GM12878 (cell line): ENCODE results near the gene MAZ. TPM values are rescaled to one million over a fixed set of nuclear protein-coding genes. Genes with fewer than 3 reads are reported as not detected.

Experiments used
- ATAC-seq: fragments of 200-7000 bp; cut with Tn5 transposase; 3 replicates; pipeline ENCODE4 v1.9.1; 2020; ENCODE audit warnings: mild to moderate bottlenecking, moderate library complexity
- BruUV-seq: library from RNA; stranded (reverse); fragments of 400-500 nt; replicated peaks from 2 replicates; lab custom pipeline; 2021; lab: Mats Ljungman, UMichigan
- CTCF ChIA-PET: fragments of 300-600 bp; sonication (Branson Sonifier 250); formaldehyde crosslinking; extraction: SDS; loops from one replicate; lab custom pipeline; 2021; ENCODE audit warnings: inconsistent platforms; lab: Yijun Ruan, JAX
- POLR2A ChIA-PET: fragments of 350-600 bp; formaldehyde crosslinking; extraction: SDS; loops from one replicate; lab custom pipeline; 2021; ENCODE audit warnings: inconsistent platforms; lab: Charles Lee
- RAD21 ChIA-PET: fragments of 300-600 bp; sonication (Branson Sonifier 250); formaldehyde crosslinking; loops from one replicate; lab custom pipeline; 2023; ENCODE audit warnings: antibody characterized with exemption; ENCODE audit not compliant: unreplicated experiment; lab: Charles Lee
- SMC1A ChIA-PET: fragments of 300-600 bp; sonication (Branson Sonifier 250); formaldehyde crosslinking; loops from one replicate; lab custom pipeline; 2023; ENCODE audit not compliant: unreplicated experiment, uncharacterized antibody; lab: Charles Lee
- DNase-seq: peaks from one replicate; pipeline ENCODE4 v3.0.0-alpha.2; 2011; ENCODE audit warnings: low read depth, low spot score
- FAIRE-seq: peaks from 3 replicates; lab custom pipeline; 2011; peaks lifted over from hg19 to GRCh38; lab: Jason Lieb, UNC
- H2AFZ ChIP-seq: 2 replicates; pipeline ENCODE4 v1.6.0; 2011; ENCODE audit warnings: low read depth, low read length, control low read depth; ENCODE audit not compliant: control insufficient read depth
- H3K27ac ChIP-seq: 2 replicates; pipeline ENCODE4 v1.5.1; 2011; ENCODE audit warnings: control low read depth; ENCODE audit not compliant: control insufficient read depth, insufficient read depth
- H3K27me3 ChIP-seq, 2 experiments: replicated peaks in 1 of 2; 2 replicates each; pipeline versions ENCODE4 v1.6.0 to v1.6.1; 2011; ENCODE audit warnings: low read length in 1 of 2; ENCODE audit not compliant: control insufficient read depth in 2 of 2, insufficient read depth in 2 of 2
- H3K36me3 ChIP-seq, 2 experiments: 2 replicates each; pipeline ENCODE4 v1.5.1; 2011; ENCODE audit warnings: low read length in 1 of 2; ENCODE audit not compliant: control insufficient read depth in 2 of 2, insufficient read depth in 2 of 2
- H3K4me1 ChIP-seq: 2 replicates; pipeline ENCODE4 v1.6.1; 2011; ENCODE audit warnings: mild to moderate bottlenecking, low read length, moderate library complexity, mixed read lengths; ENCODE audit not compliant: control insufficient read depth, insufficient read depth
- H3K4me2 ChIP-seq: 2 replicates; pipeline ENCODE4 v1.6.0; 2011; ENCODE audit warnings: control low read depth; ENCODE audit not compliant: control insufficient read depth, insufficient read depth
- H3K4me3 ChIP-seq: fragments of 200-600 bp; sonication (generic); 2 replicates; pipeline ENCODE4 v1.5.1; 2016
- H3K79me2 ChIP-seq: 2 replicates; pipeline ENCODE4 v1.6.0; 2011; ENCODE audit warnings: low read length; ENCODE audit not compliant: control insufficient read depth, insufficient read depth
- H3K9ac ChIP-seq: 2 replicates; pipeline ENCODE4 v1.8.0; 2011; ENCODE audit warnings: low read length, control low read depth, mixed read lengths; ENCODE audit not compliant: control insufficient read depth, insufficient read depth
- H3K9me3 ChIP-seq: replicated peaks from 3 replicates; pipeline ENCODE4 v1.5.1; 2011; ENCODE audit warnings: mild to moderate bottlenecking, low read length; ENCODE audit not compliant: control insufficient read depth, insufficient read depth
- H4K20me1 ChIP-seq: 2 replicates; pipeline ENCODE4 v1.6.0; 2011; ENCODE audit not compliant: control insufficient read depth, insufficient read depth
- BHLHE40 ChIP-seq, 2 experiments: fragments of 450-650 bp in 1 of 2; IDR thresholded peaks; 2 replicates each; pipeline ENCODE4 v1.6.1; 2011 to 2017; ENCODE audit warnings: low read depth in 2 of 2, borderline replicate concordance in 1 of 2, improper control_type of control experiment in 1 of 2, low read length in 1 of 2, mild to moderate bottlenecking in 1 of 2
- BMI1 ChIP-seq: fragments of 450-650 bp; IDR thresholded peaks from 2 replicates; pipeline ENCODE4 v1.6.1; 2016; ENCODE audit warnings: mild to moderate bottlenecking, moderate library complexity, borderline replicate concordance
- CBFB ChIP-seq: IDR thresholded peaks from 2 replicates; pipeline ENCODE4 v1.6.1; 2016; ENCODE audit warnings: antibody characterized with exemption, low read depth
- CHD1 ChIP-seq: IDR thresholded peaks from 2 replicates; pipeline ENCODE4 v1.6.1; 2012; ENCODE audit warnings: low read depth, low read length, improper control_type of control experiment
- E4F1 ChIP-seq: fragments of 450-650 bp; IDR thresholded peaks from 2 replicates; pipeline ENCODE4 v1.6.1; 2018; ENCODE audit warnings: borderline replicate concordance, mild to moderate bottlenecking; ENCODE audit not compliant: partially characterized antibody
- EZH2 ChIP-seq: IDR thresholded peaks from 2 replicates; pipeline ENCODE4 v1.6.1; 2012; ENCODE audit warnings: low read depth, mild to moderate bottlenecking, control low read depth, inconsistent platforms, low read length, borderline replicate concordance; ENCODE audit not compliant: control insufficient read depth
- JUND ChIP-seq: IDR thresholded peaks from 2 replicates; pipeline ENCODE4 v1.6.1; 2012; ENCODE audit warnings: low read depth, mild to moderate bottlenecking, low read length, improper control_type of control experiment, moderate library complexity
- MTA2 ChIP-seq: fragments of 450-650 bp; IDR thresholded peaks from 2 replicates; pipeline ENCODE4 v1.6.1; 2016; ENCODE audit warnings: low read depth, mild to moderate bottlenecking, moderate library complexity
- MXI1 ChIP-seq: fragments of 150-350 bp; IDR thresholded peaks from 2 replicates; pipeline ENCODE4 v1.6.1; 2011; ENCODE audit warnings: low read depth, mild to moderate bottlenecking, inconsistent platforms, low read length, improper control_type of control experiment
- TAF1 ChIP-seq: IDR thresholded peaks from 2 replicates; pipeline ENCODE4 v1.6.1; 2011; ENCODE audit warnings: mild to moderate bottlenecking, low read depth, low read length, borderline replicate concordance
- YY1 ChIP-seq: IDR thresholded peaks from 2 replicates; pipeline ENCODE4 v1.6.1; 2011; ENCODE audit warnings: low read depth, mild to moderate bottlenecking, low read length
- ZBED1 ChIP-seq: IDR thresholded peaks from 2 replicates; pipeline ENCODE4 v1.6.1; 2016; ENCODE audit warnings: borderline replicate concordance
- WGBS: methylation state at CpG from one replicate; pipeline ENCODE4 v1.1.6; 2016; ENCODE audit warnings: low lambda C conversion rate; ENCODE audit not compliant: insufficient replicate concordance, insufficient coverage; ENCODE audit errors: missing lambda C conversion rate; 5-methylcytosine and 5-hydroxymethylcytosine counted together
- in situ Hi-C: fragments of 300-500 bp; cut with MboI; formaldehyde crosslinking; loops from 9 replicates; pipeline ENCODE4 v1.14.3; 2018; ENCODE audit warnings: mixed read lengths
- intact Hi-C: fragments of 100-400 bp; cut with micrococcal nuclease; formaldehyde crosslinking; loops from one replicate; pipeline ENCODE4 v1.14.2; 2022; ENCODE audit not compliant: unreplicated experiment
- polyA plus RNA-seq, 11 experiments: library from polyadenylated mRNA; depleted of rRNA in 4 of 11; unstranded in 6 of 11; stranded (reverse) in 5 of 11; fragments of >200 nt; fragmentation: Nextera tagmentation in 4 of 11; fragmentation: Illumina TruSeq in 1 of 11; extraction: Ambion mirVana in 4 of 11; extraction: Trizol in 1 of 11; gene quantifications; 1 replicate in 1 of 11; 2 replicates in 10 of 11; pipeline versions ENCODE4 v1.2.1 to v1.2.3, GENCODE V29; 2011 to 2016; ENCODE audit warnings: inconsistent platforms in 2 of 11, missing spikeins in 2 of 11, low read depth in 1 of 11
- total RNA-seq, 4 experiments: library from RNA; depleted of rRNA in 3 of 4; stranded (reverse); fragments of >200 nt in 3 of 4; fragmentation: Illumina TruSeq in 1 of 4; extraction: Trizol in 1 of 4; gene quantifications; 2 replicates each; pipeline versions ENCODE4 v1.2.1 to v1.2.3, GENCODE V29; 2013 to 2021
- TF ChIP-seq, protein P1 (sequence below): fragments of 450-650 bp; IDR thresholded peaks from 2 replicates; pipeline ENCODE4 v1.6.1; 2017; ENCODE audit warnings: borderline replicate concordance

The MAZ gene
- total and polyA plus RNA-seq, 10 of the 15 experiments (the other 5 are each of a cell fraction or from before 2014, with no cell fraction given) = 23.9 to 309 (median 116) TPM

- TF ChIP-seq YY1 (no peak), CBFB (no peak), TAF1 (peak; percentile 69), MTA2 (peak; percentile 32; the same call in 1 of the 2 replicates), MXI1 (no peak; the same call in 1 of the 2 replicates), EZH2 (no peak)
Measured at GRCh38 chr16:29820730-29821642, 14.7 kb downstream of the MAZ start (continued).

- DNase-seq (no peak), ATAC-seq (no peak), FAIRE-seq (no peak)
- H3K27ac ChIP-seq = peak overlapping the region; percentile 91
- peaks cover 22% of the 10 kb centered on the region for H3K4me1 ChIP-seq
- in situ Hi-C loops = no loop called here
- CTCF ChIA-PET = interaction anchor here (1.0 to 8.3 kb wide), 4 partner anchors 13 to 194 kb away, joined by 4 to 99 read pairs (median 14); no protein-coding TSS in a partner anchor
- H3K4me3 ChIP-seq = peak overlapping the region; percentile 94
- H3K79me2 ChIP-seq = peaks cover 65% of the 10 kb centered on the region
- H3K36me3 ChIP-seq = peaks cover 0 to 2% of the 10 kb centered on the region in 2 experiments; a peak in 1 of 4 replicates
- intact Hi-C loops = loop anchor here (5.0 kb wide), 1 partner anchor 41 kb away; the partner anchor contains the start of gene CDIPT
- H4K20me1 ChIP-seq = 0 out of 2 replicates have a peak, but pooled peaks cover 3% of the 10 kb centered on the region
- RAD21 ChIA-PET = interaction anchor here (0.6 to 7.9 kb wide), 6 partner anchors 14 to 837 kb away, joined by 3 to 51 read pairs (median 6); partner anchors contain the start of gene LAT
- H3K4me2 ChIP-seq = peak overlapping the region; percentile 96
- SMC1A ChIA-PET = interaction anchor here (0.9 to 7.8 kb wide), 2 partner anchors 27 to 211 kb away, joined by 4 to 48 read pairs; no protein-coding TSS in a partner anchor
- no TSS peak for BruUV-seq
- no peaks in the 10 kb centered on the region for H3K9me3 ChIP-seq
- no peaks in the 10 kb centered on the region for H3K27me3 ChIP-seq
- H3K9ac ChIP-seq = peak overlapping the region; percentile 91
- no peak overlapping the region for H2AFZ ChIP-seq
- WGBS = 63% methylated on average over 7 of the region's 7 CpGs
- POLR2A ChIA-PET = interaction anchor here (0.5 to 5.5 kb wide), 12 partner anchors 10 to 1364 kb away, joined by 3 to 40 read pairs (median 5); partner anchors contain the start of genes ALDOA, C16orf54, CDIPT and KIF22
- no peak for TF ChIP-seq BHLHE40 (IDR thresholded peaks at IDR 0.05; ENCODE audit: borderline replicate concordance in 1 of 2, low read depth in 2 of 2, low read length in 1 of 2)
- TF ChIP-seq CHD1 = no peak
- TF ChIP-seq BMI1 = no peak
- TF ChIP-seq JUND = no peak
- no peak for TF ChIP-seq E4F1
- TF ChIP-seq, protein P1, sequence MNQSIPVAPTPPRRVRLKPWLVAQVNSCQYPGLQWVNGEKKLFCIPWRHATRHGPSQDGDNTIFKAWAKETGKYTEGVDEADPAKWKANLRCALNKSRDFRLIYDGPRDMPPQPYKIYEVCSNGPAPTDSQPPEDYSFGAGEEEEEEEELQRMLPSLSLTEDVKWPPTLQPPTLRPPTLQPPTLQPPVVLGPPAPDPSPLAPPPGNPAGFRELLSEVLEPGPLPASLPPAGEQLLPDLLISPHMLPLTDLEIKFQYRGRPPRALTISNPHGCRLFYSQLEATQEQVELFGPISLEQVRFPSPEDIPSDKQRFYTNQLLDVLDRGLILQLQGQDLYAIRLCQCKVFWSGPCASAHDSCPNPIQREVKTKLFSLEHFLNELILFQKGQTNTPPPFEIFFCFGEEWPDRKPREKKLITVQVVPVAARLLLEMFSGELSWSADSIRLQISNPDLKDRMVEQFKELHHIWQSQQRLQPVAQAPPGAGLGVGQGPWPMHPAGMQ = no peak
- TF ChIP-seq ZBED1 = no peak
Measured at GRCh38 chr16:29821643-29822115, 15.3 kb downstream of the MAZ start.
